ENCODE data around the gene ILF2. TPM values are rescaled to one million over a fixed set of nuclear protein-coding genes. Genes with fewer than 3 reads are reported as not detected.

The ILF2 gene
- total RNA-seq, 4 donors from 2014 or later: 52.1 to 99.2 (median 79.3) TPM

DNA sequence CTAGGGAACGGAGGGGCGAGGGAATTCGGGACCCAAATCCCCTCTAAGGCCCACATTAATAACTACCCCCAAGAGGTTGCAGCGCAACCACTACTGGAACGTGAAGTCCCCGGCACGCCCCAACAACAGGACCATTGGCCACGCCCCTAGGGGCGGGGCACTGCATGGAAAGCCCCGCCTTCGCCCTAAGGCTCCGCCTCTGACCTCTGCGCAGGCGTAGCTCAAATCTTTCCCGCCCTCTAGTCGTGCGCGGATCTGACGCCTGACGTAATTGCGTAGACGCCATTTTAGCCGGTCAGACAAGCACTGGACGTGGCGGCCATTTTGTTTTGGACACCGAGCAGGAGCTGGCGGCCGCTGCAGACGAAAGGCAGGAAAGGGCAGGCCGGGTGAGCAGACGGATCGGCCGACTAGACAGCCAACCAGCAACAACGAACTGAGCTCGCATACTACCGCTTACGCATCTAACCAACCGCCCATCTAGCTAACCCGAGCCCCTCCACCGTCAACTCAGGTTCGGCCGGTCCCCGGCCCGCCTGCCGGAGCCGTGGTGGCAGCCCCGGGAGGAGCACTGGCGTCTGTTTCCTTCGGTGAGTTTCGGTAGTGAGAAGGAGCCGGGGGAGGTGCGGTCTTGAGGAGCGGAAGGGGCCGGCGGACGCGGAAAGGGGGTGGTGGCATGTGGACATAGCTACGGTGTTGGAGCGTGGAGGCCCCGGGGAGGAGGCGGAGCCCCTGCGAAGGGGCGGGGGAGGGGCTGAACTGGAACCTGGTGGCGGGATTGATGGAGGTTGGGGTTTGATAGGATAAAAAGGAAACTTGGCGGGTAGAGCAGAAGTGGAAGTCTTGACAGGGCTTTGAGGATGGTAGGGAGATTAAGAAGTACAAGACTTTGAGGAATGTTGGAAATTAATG, 36.8 kb downstream of the ILF2 start, which contains the start of gene CHTOP:
Gene CHTOP, plus strand, starts transcription at position 313 of the 912 bp plus-strand sequence. CDS start 2,523 bp downstream, outside the sequence.
- no peaks in the 10 kb centered on the region for H3K27me3 ChIP-seq
- H3K4me3 ChIP-seq: peak within 1 kb of the TSS; percentile 48 to 93
- 0 to 1% methylated on average over 11 to 19 of the region's 65 CpGs for WGBS, 2 donors (ENCODE audit: low coverage in 1 of 2)
- H3K9me3 ChIP-seq: no peaks in the 10 kb centered on the region
- H3K27ac ChIP-seq: peak within 1 kb of the TSS; percentile 84 to 100 (median 97)
- peaks cover 0 to 39% of the 10 kb centered on the region in 2 donors for H3K36me3 ChIP-seq
- ATAC-seq: peak; percentile 97
- H3K4me1 ChIP-seq: peaks cover 0 to 56% (median 9%) of the 10 kb centered on the region in 3 donors
- TF ChIP-seq POLR2AphosphoS5 (IDR thresholded peaks at IDR 0.05): peak; percentile 73
- TF ChIP-seq EP300 (IDR thresholded peaks at IDR 0.05): no peak
- TF ChIP-seq POLR2A (IDR thresholded peaks at IDR 0.05): peak; percentile 51 to 62
- TF ChIP-seq, protein P1, sequence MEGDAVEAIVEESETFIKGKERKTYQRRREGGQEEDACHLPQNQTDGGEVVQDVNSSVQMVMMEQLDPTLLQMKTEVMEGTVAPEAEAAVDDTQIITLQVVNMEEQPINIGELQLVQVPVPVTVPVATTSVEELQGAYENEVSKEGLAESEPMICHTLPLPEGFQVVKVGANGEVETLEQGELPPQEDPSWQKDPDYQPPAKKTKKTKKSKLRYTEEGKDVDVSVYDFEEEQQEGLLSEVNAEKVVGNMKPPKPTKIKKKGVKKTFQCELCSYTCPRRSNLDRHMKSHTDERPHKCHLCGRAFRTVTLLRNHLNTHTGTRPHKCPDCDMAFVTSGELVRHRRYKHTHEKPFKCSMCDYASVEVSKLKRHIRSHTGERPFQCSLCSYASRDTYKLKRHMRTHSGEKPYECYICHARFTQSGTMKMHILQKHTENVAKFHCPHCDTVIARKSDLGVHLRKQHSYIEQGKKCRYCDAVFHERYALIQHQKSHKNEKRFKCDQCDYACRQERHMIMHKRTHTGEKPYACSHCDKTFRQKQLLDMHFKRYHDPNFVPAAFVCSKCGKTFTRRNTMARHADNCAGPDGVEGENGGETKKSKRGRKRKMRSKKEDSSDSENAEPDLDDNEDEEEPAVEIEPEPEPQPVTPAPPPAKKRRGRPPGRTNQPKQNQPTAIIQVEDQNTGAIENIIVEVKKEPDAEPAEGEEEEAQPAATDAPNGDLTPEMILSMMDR (IDR thresholded peaks at IDR 0.05): peak in 3 of 4 experiments; percentile 14 to 44 (median 43)

GRCh38 chr1:153633161-153633753, 37.5 kb downstream of the ILF2 start:
- Histone ChIP-seq H3K36me3 (peaks cover 0 to 31% of the 10 kb centered on the region in 2 donors), H3K4me1 (peaks cover 0 to 59% (median 9%) of the 10 kb centered on the region in 3 donors), H3K27ac (peak overlapping the region; percentile 32 to 100 (median 97)), H3K27me3 (no peaks in the 10 kb centered on the region), H3K4me3 (peak overlapping the region in 1 of 2 donors; percentile 93), H3K9me3 (no peaks in the 10 kb centered on the region)
- ATAC-seq: peak; percentile 46
- TF ChIP-seq, protein P1 (IDR thresholded peaks at IDR 0.05): no peak
- 54 to 64% methylated on average over 8 to 12 of the region's 18 CpGs for WGBS, 2 donors (ENCODE audit: low coverage in 1 of 2)

GRCh38 chr1:153631047-153632022, 39.5 kb downstream of the ILF2 start:
- TF ChIP-seq, protein P1 (IDR thresholded peaks at IDR 0.05): no peak
- no peak for TF ChIP-seq POLR2AphosphoS5 (IDR thresholded peaks at IDR 0.05)
- TF ChIP-seq POLR2A (IDR thresholded peaks at IDR 0.05): no peak
- no peak for TF ChIP-seq EP300 (IDR thresholded peaks at IDR 0.05)
- 34 to 72% methylated on average over 3 to 9 of the region's 10 CpGs for WGBS, 2 donors (ENCODE audit: low coverage in 1 of 2)
- H3K27me3 ChIP-seq: no peaks in the 10 kb centered on the region
- peak overlapping the region in 1 of 4 donors; percentile 30 for H3K27ac ChIP-seq
- H3K9me3 ChIP-seq: no peaks in the 10 kb centered on the region
- peaks cover 0 to 12% of the 10 kb centered on the region in 2 donors for H3K36me3 ChIP-seq
- peaks cover 0 to 59% (median 14%) of the 10 kb centered on the region in 3 donors for H3K4me1 ChIP-seq
- H3K4me3 ChIP-seq: no peak overlapping the region
- ATAC-seq: no peak

DNA sequence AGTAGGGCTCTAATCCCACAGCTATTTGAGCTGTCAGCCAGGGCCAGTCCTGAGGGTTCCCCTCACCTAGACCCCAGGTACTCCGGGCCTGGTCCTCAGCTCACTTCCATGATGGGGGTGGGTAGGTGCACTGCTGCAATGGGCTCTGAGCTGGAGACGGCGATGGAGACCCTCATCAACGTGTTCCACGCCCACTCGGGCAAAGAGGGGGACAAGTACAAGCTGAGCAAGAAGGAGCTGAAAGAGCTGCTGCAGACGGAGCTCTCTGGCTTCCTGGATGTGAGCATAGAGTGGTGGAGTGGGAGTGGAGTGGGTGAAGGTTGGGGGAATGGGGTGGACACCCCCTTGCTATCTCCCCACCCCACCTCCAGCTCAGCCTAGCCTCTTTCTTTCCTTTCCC, 40.4 kb downstream of the ILF2 start:
- TF ChIP-seq EP300 (IDR thresholded peaks at IDR 0.05) (no peak), POLR2A (IDR thresholded peaks at IDR 0.05) (no peak), POLR2AphosphoS5 (IDR thresholded peaks at IDR 0.05) (no peak)
- TF ChIP-seq, protein P1 (IDR thresholded peaks at IDR 0.05): no peak

More for the DNA sequence above, 40.4 kb downstream of the ILF2 start:
- Histone ChIP-seq H3K27me3 (no peaks in the 10 kb centered on the region), H3K27ac (peak overlapping the region in 2 of 4 donors; percentile 14 to 83), H3K36me3 (peaks cover 0 to 3% of the 10 kb centered on the region in 2 donors), H3K4me3 (no peak overlapping the region), H3K4me1 (peaks cover 0 to 59% (median 16%) of the 10 kb centered on the region in 3 donors), H3K9me3 (no peaks in the 10 kb centered on the region)
- ATAC-seq: no peak
- WGBS, 2 donors (ENCODE audit: low coverage in 1 of 2): 83% methylated on average over 1 of the region's 7 CpGs; no CpG with 5 or more reads in 1 of the 2 donors

Data from gastroesophageal sphincter (tissue), 4 donors.